Gastroesophageal sphincter (tissue), 3 donors: Measurements from ENCODE around the gene SPO11.

ENCODE experiments used
- POLR2A ChIP-seq, 2 donors: fragments of 450-650 bp; IDR thresholded peaks; one replicate each; pipeline ENCODE4 v1.6.1; 2017; ENCODE audit warnings: antibody characterized with exemption in 2 of 2, mild to moderate bottlenecking in 2 of 2, moderate library complexity in 1 of 2
- POLR2AphosphoS5 ChIP-seq: sonication (generic); formaldehyde crosslinking; IDR thresholded peaks from one replicate; pipeline ENCODE4 v1.6.1; 2017; ENCODE audit warnings: antibody characterized with exemption
- TF ChIP-seq, protein P1 (sequence below), 4 experiments: fragments of 200-600 bp in 2 of 4; fragments of 450-650 bp in 2 of 4; sonication (generic) in 1 of 4; IDR thresholded peaks; one replicate each; pipeline ENCODE4 v1.5.1; 2017 to 2019; ENCODE audit warnings: antibody characterized with exemption in 4 of 4, mild to moderate bottlenecking in 2 of 4, moderate library complexity in 2 of 4

DNA sequence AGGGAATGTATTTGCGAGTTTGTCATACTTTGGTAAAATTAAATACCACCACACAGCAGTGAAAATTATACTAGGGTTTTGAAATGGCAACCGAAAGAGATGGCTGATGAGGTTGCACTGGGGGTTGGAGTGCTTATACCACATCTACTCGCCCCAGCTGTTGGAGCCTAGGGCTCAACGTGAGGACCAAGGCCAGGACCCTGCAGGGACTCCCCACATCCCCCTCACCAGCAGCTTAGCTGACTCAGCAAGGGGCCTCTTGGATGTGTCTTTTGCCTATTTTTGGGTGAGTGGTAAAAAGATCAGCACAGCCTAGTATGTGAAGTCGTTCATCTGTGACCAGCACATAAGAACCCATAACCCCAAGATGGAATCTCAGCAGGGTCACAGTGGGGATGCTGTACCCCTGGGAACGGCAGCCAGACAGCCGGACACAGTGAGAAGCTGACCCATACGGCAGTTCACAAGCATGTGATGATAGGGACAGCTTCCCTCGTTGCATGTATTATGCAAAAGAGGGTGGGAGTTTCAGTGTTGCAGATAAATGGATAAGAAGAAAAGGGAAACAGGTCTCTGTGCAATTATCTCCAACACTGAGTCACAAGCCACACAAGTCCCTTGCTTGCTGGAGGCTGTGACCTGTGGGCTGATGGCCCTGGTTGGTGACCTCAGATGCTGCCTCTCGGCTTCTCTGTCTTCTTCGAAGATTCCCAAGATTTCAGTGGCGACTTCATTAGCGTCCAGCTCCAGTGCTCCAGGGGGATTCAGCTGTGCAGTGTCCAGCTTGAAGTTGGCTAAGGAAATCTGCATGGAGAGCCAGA, 20.9 kb upstream of the SPO11 start:
- TF ChIP-seq, protein P1, sequence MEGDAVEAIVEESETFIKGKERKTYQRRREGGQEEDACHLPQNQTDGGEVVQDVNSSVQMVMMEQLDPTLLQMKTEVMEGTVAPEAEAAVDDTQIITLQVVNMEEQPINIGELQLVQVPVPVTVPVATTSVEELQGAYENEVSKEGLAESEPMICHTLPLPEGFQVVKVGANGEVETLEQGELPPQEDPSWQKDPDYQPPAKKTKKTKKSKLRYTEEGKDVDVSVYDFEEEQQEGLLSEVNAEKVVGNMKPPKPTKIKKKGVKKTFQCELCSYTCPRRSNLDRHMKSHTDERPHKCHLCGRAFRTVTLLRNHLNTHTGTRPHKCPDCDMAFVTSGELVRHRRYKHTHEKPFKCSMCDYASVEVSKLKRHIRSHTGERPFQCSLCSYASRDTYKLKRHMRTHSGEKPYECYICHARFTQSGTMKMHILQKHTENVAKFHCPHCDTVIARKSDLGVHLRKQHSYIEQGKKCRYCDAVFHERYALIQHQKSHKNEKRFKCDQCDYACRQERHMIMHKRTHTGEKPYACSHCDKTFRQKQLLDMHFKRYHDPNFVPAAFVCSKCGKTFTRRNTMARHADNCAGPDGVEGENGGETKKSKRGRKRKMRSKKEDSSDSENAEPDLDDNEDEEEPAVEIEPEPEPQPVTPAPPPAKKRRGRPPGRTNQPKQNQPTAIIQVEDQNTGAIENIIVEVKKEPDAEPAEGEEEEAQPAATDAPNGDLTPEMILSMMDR (IDR thresholded peaks at IDR 0.05), result no peak
- no peak for TF ChIP-seq POLR2A (IDR thresholded peaks at IDR 0.05)
- no peak for TF ChIP-seq POLR2AphosphoS5
